K562 (cell line): Measurements from ENCODE around the gene PAF1. TPM values are rescaled to one million over a fixed set of nuclear protein-coding genes. Genes with fewer than 3 reads are reported as not detected.

Experiments
- AFF1 ChIP-seq, 2 experiments: fragments of 450-650 bp; IDR thresholded peaks; 2 replicates each; pipeline ENCODE4 v1.6.1; 2018; ENCODE audit warnings: mild to moderate bottlenecking in 2 of 2, low read depth in 1 of 2; ENCODE audit not compliant: partially characterized antibody in 2 of 2
- BMI1 ChIP-seq: fragments of 150-350 bp; IDR thresholded peaks from 2 replicates; pipeline ENCODE4 v1.6.1; 2014; ENCODE audit warnings: low read length
- CAMTA2 ChIP-seq: fragments of 250-450 bp; sonication (Bioruptor Pico); conservative IDR thresholded peaks from 2 replicates; pipeline ENCODE4 v1.5.1; 2022
- FOXJ2 ChIP-seq: fragments of 200-800 bp; sonication (Bioruptor generic); IDR thresholded peaks from 2 replicates; pipeline ENCODE4 v1.6.1; 2016; ENCODE audit warnings: missing genetic modification characterization, missing compliant biosample characterization
- HIVEP1 ChIP-seq: fragments of 250-450 bp; sonication (Bioruptor Pico); IDR thresholded peaks from 2 replicates; pipeline ENCODE4 v1.4.0; 2020; ENCODE audit warnings: mild to moderate bottlenecking
- HOXB6 ChIP-seq: fragments of 250-450 bp; sonication (Bioruptor Pico); IDR thresholded peaks from 2 replicates; pipeline ENCODE4 v1.5.1; 2022; ENCODE audit warnings: mild to moderate bottlenecking, borderline replicate concordance
- MIER1 ChIP-seq: fragments of 450-650 bp; IDR thresholded peaks from 2 replicates; pipeline ENCODE4 v1.6.1; 2016; ENCODE audit warnings: antibody characterized with exemption, mild to moderate bottlenecking, low read depth
- NCOA6 ChIP-seq: fragments of 450-650 bp; IDR thresholded peaks from 2 replicates; pipeline ENCODE4 v1.6.1; 2017; ENCODE audit warnings: mild to moderate bottlenecking
- NR1H2 ChIP-seq: sonication (generic); formaldehyde crosslinking; IDR thresholded peaks from 2 replicates; pipeline ENCODE4 v1.4.0; 2020; ENCODE audit warnings: mild to moderate bottlenecking, missing genetic modification reagents
- PYGO2 ChIP-seq: fragments of 450-650 bp; IDR thresholded peaks from 2 replicates; pipeline ENCODE4 v1.6.1; 2016; ENCODE audit warnings: mild to moderate bottlenecking, missing genetic modification characterization, moderate library complexity, missing compliant biosample characterization
- SAFB ChIP-seq: fragments of 200-400 bp; formaldehyde crosslinking; IDR thresholded peaks from 2 replicates; pipeline ENCODE4 v1.6.1; 2017; ENCODE audit warnings: low read depth, low read length, borderline replicate concordance
- THAP7 ChIP-seq: fragments of 250-450 bp; sonication (Bioruptor Pico); IDR thresholded peaks from 2 replicates; pipeline ENCODE4 v1.5.0; 2021
- XRCC3 ChIP-seq: fragments of 450-650 bp; IDR thresholded peaks from 2 replicates; pipeline ENCODE4 v1.6.1; 2017; ENCODE audit warnings: mild to moderate bottlenecking, moderate library complexity
- ZNF140 ChIP-seq: fragments of 250-450 bp; sonication (Bioruptor Pico); IDR thresholded peaks from 2 replicates; pipeline ENCODE4 v1.8.0; 2021; ENCODE audit warnings: moderate library complexity, mild to moderate bottlenecking, inconsistent platforms
- ZNF23 ChIP-seq: fragments of 250-450 bp; sonication (Bioruptor Pico); IDR thresholded peaks from 2 replicates; pipeline ENCODE4 v1.4.0; 2020; ENCODE audit warnings: mild to moderate bottlenecking
- ZNF232 ChIP-seq: sonication (generic); formaldehyde crosslinking; IDR thresholded peaks from 2 replicates; pipeline ENCODE4 v1.8.0; 2022; ENCODE audit warnings: mild to moderate bottlenecking, missing genetic modification reagents
- ZNF644 ChIP-seq: fragments of 200-800 bp; sonication (Bioruptor generic); IDR thresholded peaks from 2 replicates; pipeline ENCODE4 v1.6.1; 2016; ENCODE audit warnings: low read depth, missing genetic modification characterization, missing compliant biosample characterization
- polyA plus RNA-seq, 8 experiments: library from polyadenylated mRNA; depleted of rRNA in 4 of 8; stranded (reverse) in 5 of 8; unstranded in 3 of 8; fragments of >200 nt; fragmentation: Nextera tagmentation in 2 of 8; fragmentation: Illumina TruSeq in 1 of 8; extraction: Ambion mirVana in 2 of 8; extraction: Trizol in 1 of 8; gene quantifications; 2 replicates each; pipeline versions ENCODE4 v1.2.1 to v1.2.3, GENCODE V29; 2011 to 2014; ENCODE audit warnings: inconsistent platforms in 1 of 8, missing spikeins in 1 of 8
- total RNA-seq, 7 experiments: library from RNA; depleted of rRNA in 6 of 7; stranded (reverse); fragments of >200 nt in 6 of 7; fragmentation: Illumina TruSeq in 2 of 7; extraction: Trizol in 2 of 7; gene quantifications; 2 replicates each; pipeline versions ENCODE4 v1.2.1 to v1.2.3, GENCODE V29; 2011 to 2021; ENCODE audit warnings: low replicate concordance in 1 of 7
- TF ChIP-seq, protein P1 (sequence below): sonication (generic); formaldehyde crosslinking; IDR thresholded peaks from 2 replicates; pipeline ENCODE4 v1.8.1; 2022; ENCODE audit warnings: missing genetic modification reagents
- TF ChIP-seq, protein P2 (sequence below): IDR thresholded peaks from 3 replicates; pipeline ENCODE4 v1.6.1; 2011; ENCODE audit warnings: borderline replicate concordance, mild to moderate bottlenecking, moderate library complexity; ENCODE audit not compliant: insufficient read length; ENCODE audit errors: extremely low read depth

Gene PAF1
- total and polyA plus RNA-seq, 9 of the 15 experiments (the other 6 are each of a cell fraction or from before 2014, with no cell fraction given) = 1.5 to 45.0 (median 33.8) TPM

DNA sequence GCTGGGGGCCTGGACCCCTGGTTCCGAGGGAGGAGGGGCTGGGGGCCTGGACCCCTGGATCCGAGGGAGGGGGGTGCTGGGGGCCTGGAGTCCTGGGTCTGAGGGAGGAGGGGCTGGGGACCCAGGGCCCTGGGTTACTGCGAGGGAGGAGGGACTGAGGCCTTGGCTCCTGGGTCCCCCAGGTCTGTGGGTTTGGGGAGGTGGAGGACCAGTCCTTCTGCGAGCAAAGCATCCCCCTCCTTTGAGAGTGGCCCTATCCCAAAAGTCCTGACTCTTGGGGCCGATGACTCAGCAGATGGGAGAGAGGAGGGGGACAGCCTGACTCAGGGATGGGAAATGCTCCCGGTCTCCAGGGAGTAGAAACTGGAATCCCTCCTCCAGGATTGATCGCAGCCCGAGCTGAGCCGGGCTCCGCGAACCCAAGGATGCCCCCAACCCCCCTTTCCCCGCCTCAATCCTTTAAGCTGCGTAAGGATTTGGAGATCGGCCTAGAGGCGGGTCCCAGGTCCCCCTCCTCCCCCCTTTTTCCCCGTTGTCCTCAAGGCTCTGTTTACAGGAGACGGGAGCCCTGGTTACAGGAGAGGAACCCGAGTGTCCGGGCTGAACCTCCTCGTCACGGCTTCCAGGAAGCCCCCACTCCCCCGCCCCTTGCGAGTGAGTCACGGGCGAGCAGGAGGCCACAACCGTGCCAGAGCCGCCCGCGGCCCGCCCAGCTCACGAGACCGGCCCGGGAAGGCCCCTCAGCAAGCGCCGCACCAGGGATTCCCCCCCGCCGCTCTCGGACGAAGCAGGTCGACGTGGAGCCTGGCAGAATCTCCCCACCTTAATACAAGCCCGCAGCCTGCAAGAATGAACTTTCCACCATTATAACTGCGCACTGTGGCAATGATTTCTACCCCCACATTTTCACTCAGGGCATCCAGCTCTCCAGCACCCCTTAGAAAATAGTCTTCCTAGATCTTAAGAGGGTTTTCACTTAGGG, 12.7 kb upstream of the PAF1 start (continued):
- TF ChIP-seq NR1H2 (CRISPR knock-in tag) (no peak), MIER1 (no peak), XRCC3 (no peak), HOXB6 (CRISPR knock-in tag) (no peak), CAMTA2 (CRISPR knock-in tag) (no peak), BMI1 (no peak), HIVEP1 (peak; percentile 81; the same call in 1 of the 2 replicates), SAFB (peak; percentile 42; the same call in 1 of the 2 replicates), ZNF23 (CRISPR knock-in tag) (no peak), PYGO2 (tag) (no peak), ZNF644 (tag) (no peak), THAP7 (no peak), ZNF140 (CRISPR knock-in tag) (no peak), NCOA6 (no peak), AFF1 (IDR thresholded peaks at IDR 0.05; ENCODE audit: low read depth in 1 of 2, partially characterized antibody in 2 of 2) (peak in 1 of 2 experiments; percentile 12), ZNF232 (CRISPR knock-in tag) (no peak), FOXJ2 (tag) (peak; percentile 99)
- TF ChIP-seq, protein P1, sequence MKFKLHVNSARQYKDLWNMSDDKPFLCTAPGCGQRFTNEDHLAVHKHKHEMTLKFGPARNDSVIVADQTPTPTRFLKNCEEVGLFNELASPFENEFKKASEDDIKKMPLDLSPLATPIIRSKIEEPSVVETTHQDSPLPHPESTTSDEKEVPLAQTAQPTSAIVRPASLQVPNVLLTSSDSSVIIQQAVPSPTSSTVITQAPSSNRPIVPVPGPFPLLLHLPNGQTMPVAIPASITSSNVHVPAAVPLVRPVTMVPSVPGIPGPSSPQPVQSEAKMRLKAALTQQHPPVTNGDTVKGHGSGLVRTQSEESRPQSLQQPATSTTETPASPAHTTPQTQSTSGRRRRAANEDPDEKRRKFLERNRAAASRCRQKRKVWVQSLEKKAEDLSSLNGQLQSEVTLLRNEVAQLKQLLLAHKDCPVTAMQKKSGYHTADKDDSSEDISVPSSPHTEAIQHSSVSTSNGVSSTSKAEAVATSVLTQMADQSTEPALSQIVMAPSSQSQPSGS (CRISPR knock-in tag) = no peak
- TF ChIP-seq, protein P2, sequence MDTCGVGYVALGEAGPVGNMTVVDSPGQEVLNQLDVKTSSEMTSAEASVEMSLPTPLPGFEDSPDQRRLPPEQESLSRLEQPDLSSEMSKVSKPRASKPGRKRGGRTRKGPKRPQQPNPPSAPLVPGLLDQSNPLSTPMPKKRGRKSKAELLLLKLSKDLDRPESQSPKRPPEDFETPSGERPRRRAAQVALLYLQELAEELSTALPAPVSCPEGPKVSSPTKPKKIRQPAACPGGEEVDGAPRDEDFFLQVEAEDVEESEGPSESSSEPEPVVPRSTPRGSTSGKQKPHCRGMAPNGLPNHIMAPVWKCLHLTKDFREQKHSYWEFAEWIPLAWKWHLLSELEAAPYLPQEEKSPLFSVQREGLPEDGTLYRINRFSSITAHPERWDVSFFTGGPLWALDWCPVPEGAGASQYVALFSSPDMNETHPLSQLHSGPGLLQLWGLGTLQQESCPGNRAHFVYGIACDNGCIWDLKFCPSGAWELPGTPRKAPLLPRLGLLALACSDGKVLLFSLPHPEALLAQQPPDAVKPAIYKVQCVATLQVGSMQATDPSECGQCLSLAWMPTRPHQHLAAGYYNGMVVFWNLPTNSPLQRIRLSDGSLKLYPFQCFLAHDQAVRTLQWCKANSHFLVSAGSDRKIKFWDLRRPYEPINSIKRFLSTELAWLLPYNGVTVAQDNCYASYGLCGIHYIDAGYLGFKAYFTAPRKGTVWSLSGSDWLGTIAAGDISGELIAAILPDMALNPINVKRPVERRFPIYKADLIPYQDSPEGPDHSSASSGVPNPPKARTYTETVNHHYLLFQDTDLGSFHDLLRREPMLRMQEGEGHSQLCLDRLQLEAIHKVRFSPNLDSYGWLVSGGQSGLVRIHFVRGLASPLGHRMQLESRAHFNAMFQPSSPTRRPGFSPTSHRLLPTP = no peak
